ENCODE measurements around the gene C15orf61. TPM values are rescaled to one million over a fixed set of nuclear protein-coding genes. Genes with fewer than 3 reads are reported as not detected.

Gene C15orf61
- total and polyA plus RNA-seq, 10 donors: 0.87 to 10.0 (median 3.4) TPM

GRCh38 chr15:67547064-67547463 is 26.1 kb downstream of the C15orf61 start:
- peaks cover 0 to 38% (median 13%) of the 10 kb centered on the region in 6 donors for H3K36me3 ChIP-seq
- TF ChIP-seq POLR2A (IDR thresholded peaks at IDR 0.05): no peak
- TF ChIP-seq, protein P1, sequence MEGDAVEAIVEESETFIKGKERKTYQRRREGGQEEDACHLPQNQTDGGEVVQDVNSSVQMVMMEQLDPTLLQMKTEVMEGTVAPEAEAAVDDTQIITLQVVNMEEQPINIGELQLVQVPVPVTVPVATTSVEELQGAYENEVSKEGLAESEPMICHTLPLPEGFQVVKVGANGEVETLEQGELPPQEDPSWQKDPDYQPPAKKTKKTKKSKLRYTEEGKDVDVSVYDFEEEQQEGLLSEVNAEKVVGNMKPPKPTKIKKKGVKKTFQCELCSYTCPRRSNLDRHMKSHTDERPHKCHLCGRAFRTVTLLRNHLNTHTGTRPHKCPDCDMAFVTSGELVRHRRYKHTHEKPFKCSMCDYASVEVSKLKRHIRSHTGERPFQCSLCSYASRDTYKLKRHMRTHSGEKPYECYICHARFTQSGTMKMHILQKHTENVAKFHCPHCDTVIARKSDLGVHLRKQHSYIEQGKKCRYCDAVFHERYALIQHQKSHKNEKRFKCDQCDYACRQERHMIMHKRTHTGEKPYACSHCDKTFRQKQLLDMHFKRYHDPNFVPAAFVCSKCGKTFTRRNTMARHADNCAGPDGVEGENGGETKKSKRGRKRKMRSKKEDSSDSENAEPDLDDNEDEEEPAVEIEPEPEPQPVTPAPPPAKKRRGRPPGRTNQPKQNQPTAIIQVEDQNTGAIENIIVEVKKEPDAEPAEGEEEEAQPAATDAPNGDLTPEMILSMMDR (IDR thresholded peaks at IDR 0.05 in 8 of 11, conservative IDR thresholded peaks at IDR 0.05 in 3 of 11): no peak
- no peak for TF ChIP-seq POLR2AphosphoS5 (IDR thresholded peaks at IDR 0.05)
- no peak overlapping the region for H3K27ac ChIP-seq
- peaks cover 11 to 55% (median 33%) of the 10 kb centered on the region in 6 donors for H3K4me1 ChIP-seq
- H3K9me3 ChIP-seq: no peaks in the 10 kb centered on the region
- no peak for DNase-seq
- H3K4me3 ChIP-seq: no peak overlapping the region
- intact Hi-C loops (cut with DNase I; ENCODE audit: low total_unique reads): no loop called here
- WGBS, 5 donors: 85 to 98% (median 90%) methylated on average over 2 of the region's 2 CpGs
- H3K27me3 ChIP-seq (replicated peaks in 1 of 7): no peaks in the 10 kb centered on the region

DNA sequence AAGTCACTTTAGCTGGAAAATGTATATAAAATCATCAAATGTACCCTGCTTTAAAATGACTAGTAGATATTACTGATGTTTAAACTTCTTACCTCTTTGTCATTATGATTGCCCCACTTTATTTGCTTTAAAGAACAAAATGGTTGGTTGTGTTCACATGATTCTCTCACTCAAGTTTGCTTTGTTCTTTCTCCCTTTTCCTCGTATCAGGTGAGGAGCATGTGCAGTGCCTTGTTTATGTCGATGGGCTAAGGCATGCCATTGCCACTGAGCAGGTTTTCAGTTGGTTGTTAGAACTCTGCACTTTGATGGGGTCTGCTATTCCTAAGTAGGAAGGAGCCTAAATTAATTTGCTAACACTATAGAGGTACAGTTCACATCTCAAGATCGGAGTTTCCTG is 26.9 kb downstream of the C15orf61 start:
- Histone ChIP-seq H3K4me1 (peaks cover 11 to 54% (median 33%) of the 10 kb centered on the region in 6 donors), H3K27me3 (replicated peaks in 1 of 7) (no peaks in the 10 kb centered on the region), H3K4me3 (no peak overlapping the region), H3K27ac (no peak overlapping the region), H3K9me3 (no peaks in the 10 kb centered on the region), H3K36me3 (peaks cover 0 to 45% (median 17%) of the 10 kb centered on the region in 6 donors)
- TF ChIP-seq POLR2A (IDR thresholded peaks at IDR 0.05): no peak
- no peak for TF ChIP-seq POLR2AphosphoS5 (IDR thresholded peaks at IDR 0.05)
- TF ChIP-seq, protein P1 (IDR thresholded peaks at IDR 0.05 in 8 of 11, conservative IDR thresholded peaks at IDR 0.05 in 3 of 11): no peak
- intact Hi-C loops (cut with DNase I; ENCODE audit: low total_unique reads): no loop called here
- no peak for DNase-seq
- 83 to 94% (median 89%) methylated on average over 3 of the region's 3 CpGs for WGBS, 5 donors

DNA sequence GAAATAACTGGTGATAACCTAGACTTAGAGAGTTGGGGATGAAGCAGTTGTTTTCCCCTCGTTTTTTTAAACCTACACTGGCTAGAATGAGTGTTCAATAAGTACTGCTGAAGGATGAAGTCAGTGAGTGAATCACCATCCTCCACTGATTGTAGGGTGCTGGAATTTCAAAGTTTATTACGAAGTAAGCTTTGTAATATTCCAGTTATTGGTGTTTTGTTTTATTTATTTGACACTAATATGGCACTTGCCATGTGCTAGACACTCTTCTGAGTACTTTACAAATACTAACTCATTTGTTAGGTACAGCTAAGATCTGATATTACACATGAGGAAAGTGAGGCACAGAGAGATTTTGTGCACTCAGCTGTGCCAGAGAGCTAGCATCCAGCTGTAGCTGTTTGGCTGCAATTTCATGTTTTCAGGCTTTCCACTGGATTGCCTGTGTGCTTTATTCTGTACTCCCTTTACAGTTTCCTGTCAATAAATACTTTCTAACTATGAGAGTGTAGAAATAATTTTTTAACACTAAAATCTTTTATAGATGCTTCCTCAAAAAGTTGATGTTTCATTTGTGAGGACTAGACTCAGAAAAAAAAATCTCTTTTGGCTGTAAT is 27.4 kb downstream of the C15orf61 start:
- H3K4me3 ChIP-seq: no peak overlapping the region
- H3K27me3 ChIP-seq (replicated peaks in 1 of 7): no peaks in the 10 kb centered on the region
- H3K36me3 ChIP-seq: peaks cover 0 to 49% (median 17%) of the 10 kb centered on the region in 6 donors
- H3K4me1 ChIP-seq: peaks cover 9 to 49% (median 28%) of the 10 kb centered on the region in 6 donors
- H3K9me3 ChIP-seq: no peaks in the 10 kb centered on the region
- no peak overlapping the region for H3K27ac ChIP-seq
- intact Hi-C loops (cut with DNase I; ENCODE audit: low total_unique reads): no loop called here
- DNase-seq: no peak
- WGBS, 5 donors: 82 to 93% (median 83%) methylated on average over 2 of the region's 2 CpGs
- TF ChIP-seq, protein P1 (IDR thresholded peaks at IDR 0.05 in 8 of 11, conservative IDR thresholded peaks at IDR 0.05 in 3 of 11): no peak
- TF ChIP-seq POLR2A (IDR thresholded peaks at IDR 0.05) (no peak), POLR2AphosphoS5 (IDR thresholded peaks at IDR 0.05) (no peak)

DNA sequence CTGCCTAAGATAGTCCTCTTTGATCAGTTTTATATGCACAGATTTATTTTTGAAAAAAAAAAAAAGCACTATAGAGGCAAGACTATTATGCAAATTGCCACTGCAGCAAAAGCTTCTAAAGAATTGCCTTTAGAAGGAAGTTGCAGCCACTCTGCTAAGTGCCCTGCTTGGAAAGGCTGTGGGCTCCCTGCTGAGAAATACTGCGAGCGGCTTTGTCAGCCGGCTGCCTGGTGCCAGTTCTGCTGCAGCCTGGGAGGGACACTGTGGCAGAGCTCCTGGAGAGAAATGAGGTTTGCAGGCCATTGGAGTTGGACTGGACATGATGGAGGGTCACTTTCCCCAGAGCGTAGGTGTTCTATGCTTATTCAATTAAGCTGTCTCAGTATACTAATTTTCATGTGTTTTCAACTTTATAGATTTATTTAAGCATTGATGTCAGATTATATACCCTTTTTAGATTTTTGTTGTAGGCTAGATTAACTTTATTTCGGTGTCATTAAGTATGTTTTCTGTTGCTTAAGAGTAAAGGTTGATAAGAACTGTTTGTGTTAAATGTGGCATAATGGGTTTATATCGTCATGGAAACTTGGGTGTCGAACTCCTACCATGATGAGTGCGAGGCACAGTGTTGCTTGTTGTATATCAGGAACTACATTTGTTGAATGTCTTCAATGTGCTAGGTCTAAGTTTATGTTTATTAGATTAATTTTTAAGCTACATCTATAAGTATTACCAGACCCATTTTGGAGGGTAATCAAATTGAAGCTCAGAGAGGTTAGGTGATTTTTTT is 28.1 kb downstream of the C15orf61 start:
- Histone ChIP-seq H3K4me3 (no peak overlapping the region), H3K36me3 (peaks cover 0 to 52% (median 17%) of the 10 kb centered on the region in 6 donors), H3K27me3 (replicated peaks in 1 of 7) (no peaks in the 10 kb centered on the region), H3K4me1 (peaks cover 1 to 42% (median 21%) of the 10 kb centered on the region in 6 donors), H3K27ac (no peak overlapping the region), H3K9me3 (no peaks in the 10 kb centered on the region)
- no peak for DNase-seq
- no peak for TF ChIP-seq POLR2AphosphoS5 (IDR thresholded peaks at IDR 0.05)
- TF ChIP-seq, protein P1 (IDR thresholded peaks at IDR 0.05 in 8 of 11, conservative IDR thresholded peaks at IDR 0.05 in 3 of 11): no peak
- TF ChIP-seq POLR2A (IDR thresholded peaks at IDR 0.05): no peak
- WGBS, 5 donors: 68 to 80% (median 75%) methylated on average over 7 to 8 of the region's 8 CpGs
- intact Hi-C loops (cut with DNase I; ENCODE audit: low total_unique reads): no loop called here

Measured in spleen (tissue), 11 donors.